Naive thymus-derived CD4-positive, alpha-beta T cell (primary cell): Measurements from ENCODE around the gene COQ4. TPM values are rescaled to one million over a fixed set of nuclear protein-coding genes. Genes with fewer than 3 reads are reported as not detected.

Source experiments
- ATAC-seq: fragments of 150-1000 bp; cut with Tn5 transposase; 2 replicates; pipeline ENCODE4 v1.10.0; 2021; ENCODE audit warnings: mild to moderate bottlenecking, moderate library complexity
- CTCF ChIA-PET: fragments of 350-600 bp; sonication (Branson Sonifier 250); formaldehyde crosslinking; loops from one replicate; lab custom pipeline; 2021; ENCODE audit warnings: antibody characterized with exemption; lab: Charles Lee
- POLR2A ChIA-PET: fragments of 350-600 bp; sonication (Branson Sonifier 250); formaldehyde crosslinking; loops from one replicate; lab custom pipeline; 2021; ENCODE audit warnings: antibody characterized with exemption, inconsistent platforms; lab: Charles Lee
- DNase-seq, 9 donors: peaks; one replicate each; pipeline versions ENCODE4 v3.0.0 to v3.0.0-alpha.2; 2020 to 2022; ENCODE audit warnings: mixed read lengths in 1 of 9
- H3K27ac ChIP-seq: one replicate; pipeline ENCODE4 v1.7.0; 2013; ENCODE audit warnings: mild to moderate bottlenecking, low read depth, low read length, moderate library complexity
- H3K27me3 ChIP-seq, 2 donors: one replicate each; pipeline ENCODE4 v1.7.0; 2013; ENCODE audit warnings: low read length in 2 of 2, mild to moderate bottlenecking in 2 of 2, moderate library complexity in 2 of 2; ENCODE audit not compliant: control insufficient read depth in 2 of 2, insufficient read depth in 2 of 2
- H3K36me3 ChIP-seq, 3 experiments: 1 replicate in 2 of 3; 2 replicates in 1 of 3; pipeline ENCODE4 v1.7.0; 2013; ENCODE audit warnings: low read length in 3 of 3, mild to moderate bottlenecking in 3 of 3, moderate library complexity in 1 of 3; ENCODE audit not compliant: insufficient read depth in 3 of 3, control insufficient read depth in 2 of 3
- H3K4me1 ChIP-seq, 2 donors: one replicate each; pipeline ENCODE4 v1.7.0; 2013; ENCODE audit warnings: low read length in 2 of 2, mild to moderate bottlenecking in 2 of 2, moderate library complexity in 1 of 2; ENCODE audit not compliant: control insufficient read depth in 2 of 2, insufficient read depth in 2 of 2
- H3K4me3 ChIP-seq: 2 replicates; pipeline ENCODE4 v1.7.0; 2013; ENCODE audit warnings: mild to moderate bottlenecking, low read length
- H3K9me3 ChIP-seq, 3 experiments: 1 replicate in 2 of 3; 2 replicates in 1 of 3; pipeline ENCODE4 v1.7.0; 2013; ENCODE audit warnings: low read length in 3 of 3; ENCODE audit not compliant: control insufficient read depth in 2 of 3
- H3K27ac Mint-ChIP-seq, 9 donors: one replicate each; pipeline ENCODE4 v1.8.0; 2020 to 2022; ENCODE audit warnings: mixed read lengths in 9 of 9, mild to moderate bottlenecking in 8 of 9, moderate library complexity in 5 of 9, inconsistent platforms in 2 of 9
- H3K27me3 Mint-ChIP-seq, 5 donors: one replicate each; pipeline ENCODE4 v1.8.0; 2021 to 2022; ENCODE audit warnings: mixed read lengths in 5 of 5, mild to moderate bottlenecking in 1 of 5
- H3K36me3 Mint-ChIP-seq, 5 donors: one replicate each; pipeline ENCODE4 v1.8.0; 2020 to 2022; ENCODE audit warnings: mixed read lengths in 5 of 5, mild to moderate bottlenecking in 3 of 5, inconsistent platforms in 1 of 5
- H3K4me1 Mint-ChIP-seq, 7 donors: one replicate each; pipeline ENCODE4 v1.8.0; 2020 to 2022; ENCODE audit warnings: mixed read lengths in 7 of 7, mild to moderate bottlenecking in 3 of 7, inconsistent platforms in 1 of 7
- H3K4me3 Mint-ChIP-seq, 10 donors: one replicate each; pipeline ENCODE4 v1.8.0; 2020 to 2022; ENCODE audit warnings: mild to moderate bottlenecking in 10 of 10, mixed read lengths in 10 of 10, moderate library complexity in 6 of 10, inconsistent platforms in 2 of 10
- H3K9me3 Mint-ChIP-seq, 11 donors: one replicate each; pipeline ENCODE4 v1.8.0; 2020 to 2022; ENCODE audit warnings: mixed read lengths in 11 of 11, mild to moderate bottlenecking in 4 of 11, inconsistent platforms in 1 of 11, moderate library complexity in 1 of 11
- intact Hi-C, 2 donors: fragments of 100-400 bp; cut with micrococcal nuclease; formaldehyde crosslinking; loops; one replicate each; pipeline ENCODE4 v1.15.1; 2023
- polyA plus RNA-seq, 2 donors: library from polyadenylated mRNA; unstranded; fragments of 300-500 nt; fragmentation: Illumina TruSeq; gene quantifications; one replicate each; pipeline ENCODE4 v1.2.3, GENCODE V29; 2021
- total RNA-seq, 6 experiments: library from RNA in 5 of 6; stranded (reverse) in 5 of 6; gene quantifications; 1 replicate in 5 of 6; 2 replicates in 1 of 6; pipeline ENCODE4 v1.2.3 and lab custom pipeline; 2021 to 2026

The COQ4 gene
- total and polyA plus RNA-seq, 7 experiments from 2014 or later: 29.6 to 47.2 (median 35.9) TPM

DNA sequence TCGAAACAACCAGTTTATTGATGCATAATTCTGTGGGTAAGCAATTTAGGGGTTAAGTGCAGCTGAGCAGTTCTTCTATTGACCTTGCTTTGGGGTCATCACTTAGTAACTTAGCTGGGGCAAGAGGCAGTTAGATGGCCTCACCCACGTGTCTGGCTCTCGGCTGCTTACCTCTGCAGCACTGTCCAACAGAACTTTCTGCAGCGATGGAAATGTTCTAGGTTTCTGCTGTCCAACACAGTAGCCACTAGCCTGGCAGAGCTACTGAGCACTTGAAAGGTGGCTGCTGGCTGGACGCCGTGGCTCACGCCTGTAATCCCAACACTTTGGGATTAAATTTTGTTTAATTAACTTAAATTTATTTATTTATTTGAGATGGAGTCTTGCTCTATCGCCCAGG is 35.5 kb downstream of the COQ4 start:
- ChIA-PET POLR2A (no interaction called here), CTCF (no interaction called here)
- DNase-seq: no peak
- Mint-ChIP-seq H3K4me1 (peaks cover 0 to 11% (median 6%) of the 10 kb centered on the region in 7 donors), H3K36me3 (peaks cover 0 to 7% (median 4%) of the 10 kb centered on the region in 5 donors), H3K4me3 (no peak overlapping the region), H3K27ac (no peak overlapping the region), H3K27me3 (no peaks in the 10 kb centered on the region), H3K9me3 (no peaks in the 10 kb centered on the region)
- Histone ChIP-seq H3K4me1 (peaks cover 4 to 5% of the 10 kb centered on the region in 2 donors), H3K36me3 (peaks cover 0 to 19% (median 0%) of the 10 kb centered on the region in 3 experiments), H3K9me3 (no peaks in the 10 kb centered on the region), H3K27me3 (no peaks in the 10 kb centered on the region), H3K27ac (no peak overlapping the region), H3K4me3 (no peak overlapping the region)
- intact Hi-C loops: no loop called here
- ATAC-seq: no peak

DNA sequence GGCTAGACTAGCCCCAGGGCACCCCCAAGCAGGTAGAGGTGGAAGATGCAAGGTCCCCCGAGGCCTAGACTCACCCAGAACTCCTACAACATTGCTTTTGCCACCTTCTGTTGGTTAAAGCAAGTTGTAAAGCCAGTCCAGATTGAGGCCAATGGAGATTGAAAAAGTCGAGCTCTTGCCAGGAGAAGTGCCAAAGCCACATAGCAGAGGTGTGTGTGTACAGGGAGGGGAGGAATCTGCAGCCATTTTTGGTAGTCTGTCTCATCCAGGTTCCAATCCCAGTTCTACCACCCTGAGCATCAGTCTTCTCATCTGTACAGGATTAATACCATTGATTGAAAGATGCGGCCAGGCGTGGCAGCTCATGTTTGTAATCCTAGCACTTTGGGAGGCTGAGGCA is 36.2 kb downstream of the COQ4 start:
- peak overlapping the region in 1 of 9 donors; percentile 84 for H3K27ac Mint-ChIP-seq
- no peaks in the 10 kb centered on the region for H3K9me3 Mint-ChIP-seq
- H3K4me1 Mint-ChIP-seq: peaks cover 0 to 11% (median 6%) of the 10 kb centered on the region in 7 donors
- ATAC-seq (no peak), DNase-seq (no peak)
- H3K4me1 ChIP-seq: peaks cover 4 to 5% of the 10 kb centered on the region in 2 donors
- ChIA-PET POLR2A (no interaction called here), CTCF (interaction anchor here (0.8 kb wide), 1 partner anchor 53 kb away, joined by 3 read pairs; no protein-coding TSS in a partner anchor)
- intact Hi-C loops: no loop called here
- no peaks in the 10 kb centered on the region for H3K27me3 ChIP-seq
- H3K9me3 ChIP-seq: no peaks in the 10 kb centered on the region
- H3K36me3 ChIP-seq: peaks cover 0 to 15% (median 0%) of the 10 kb centered on the region in 3 experiments
- H3K27me3 Mint-ChIP-seq: no peaks in the 10 kb centered on the region
- no peak overlapping the region for H3K4me3 ChIP-seq
- H3K27ac ChIP-seq: no peak overlapping the region
- H3K36me3 Mint-ChIP-seq: peaks cover 0 to 7% (median 4%) of the 10 kb centered on the region in 5 donors
- no peak overlapping the region for H3K4me3 Mint-ChIP-seq

GRCh38 chr9:128360826-128361225 is 38.2 kb downstream of the COQ4 start:
- Histone ChIP-seq H3K9me3 (no peaks in the 10 kb centered on the region), H3K27me3 (no peaks in the 10 kb centered on the region), H3K27ac (no peak overlapping the region), H3K4me1 (peaks cover 5 to 9% of the 10 kb centered on the region in 2 donors), H3K4me3 (no peak overlapping the region), H3K36me3 (peaks cover 0 to 5% (median 0%) of the 10 kb centered on the region in 3 experiments)
- POLR2A ChIA-PET: interaction anchor here (1.4 to 3.7 kb wide), 3 partner anchors 9 to 85 kb away, joined by 3 to 28 read pairs (median 5); partner anchors contain the start of genes GOLGA2, SWI5 and URM1
- intact Hi-C loops: loop anchor here in 1 of 2 donors (5.0 to 10.0 kb wide), 2 partner anchors 141 to 524 kb away; partner anchors contain the start of genes GLE1, KYAT1 and LRRC8A
- Mint-ChIP-seq H3K9me3 (no peaks in the 10 kb centered on the region), H3K4me3 (no peak overlapping the region), H3K36me3 (peaks cover 0 to 4% (median 3%) of the 10 kb centered on the region in 5 donors), H3K27me3 (no peaks in the 10 kb centered on the region), H3K4me1 (peaks cover 0 to 22% (median 6%) of the 10 kb centered on the region in 7 donors), H3K27ac (peak overlapping the region in 3 of 9 donors; percentile 39 to 79 (median 63))
- DNase-seq (no peak), ATAC-seq (no peak)
- CTCF ChIA-PET: interaction anchor here (1.0 to 4.0 kb wide), 4 partner anchors 28 to 66 kb away, joined by 3 to 23 read pairs (median 12); partner anchors contain the start of gene CERCAM

DNA sequence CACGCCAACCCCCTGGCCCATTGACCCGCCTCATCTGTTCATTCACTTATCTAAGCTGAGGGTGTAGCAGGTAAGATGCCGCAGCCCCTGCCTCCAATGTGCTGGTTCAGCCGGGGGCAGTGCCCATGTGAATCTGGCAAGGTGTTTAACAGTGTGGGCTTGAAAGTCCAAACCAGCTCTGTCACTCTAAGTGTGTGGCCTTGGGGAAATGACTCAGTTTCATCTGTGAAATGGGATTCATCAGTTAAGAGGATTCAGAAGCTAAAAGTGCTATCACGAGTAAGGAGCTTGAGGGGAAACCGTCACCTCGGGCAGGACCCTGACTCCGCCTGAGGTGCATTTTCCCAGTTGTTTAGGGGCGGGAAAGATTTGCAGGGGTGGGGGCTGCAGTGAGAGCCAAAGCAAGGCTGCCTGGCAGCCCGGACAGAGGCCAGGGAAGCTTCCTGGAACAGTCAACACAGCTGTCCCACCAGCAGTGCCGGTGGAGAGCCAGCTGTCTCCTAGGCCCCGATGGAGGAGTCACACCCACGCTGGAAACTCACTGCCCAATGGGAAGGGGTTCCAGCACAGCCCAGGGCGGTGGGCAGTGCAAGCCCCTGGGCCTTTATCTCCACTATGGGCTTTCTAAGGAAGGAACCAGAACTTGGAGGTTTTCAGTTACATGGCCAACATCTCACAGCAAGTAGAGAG is 38.8 kb downstream of the COQ4 start:
- H3K27me3 ChIP-seq: no peaks in the 10 kb centered on the region
- Mint-ChIP-seq H3K4me1 (peaks cover 0 to 22% (median 6%) of the 10 kb centered on the region in 7 donors), H3K36me3 (no peaks in the 10 kb centered on the region), H3K4me3 (peak overlapping the region; percentile 68 to 92 (median 87)), H3K9me3 (no peaks in the 10 kb centered on the region), H3K27ac (peak overlapping the region; percentile 57 to 89 (median 74)), H3K27me3 (no peaks in the 10 kb centered on the region)
- no peak for ATAC-seq
- peaks cover 5 to 9% of the 10 kb centered on the region in 2 donors for H3K4me1 ChIP-seq
- ChIA-PET CTCF (interaction anchor here (0.9 to 4.0 kb wide), 7 partner anchors 10 to 118 kb away, joined by 3 to 23 read pairs (median 5); partner anchors contain the start of genes CERCAM and URM1), POLR2A (interaction anchor here (1.4 to 3.7 kb wide), 3 partner anchors 8 to 85 kb away, joined by 3 to 28 read pairs (median 5); partner anchors contain the start of genes GOLGA2, SWI5 and URM1)
- intact Hi-C loops: loop anchor here in 1 of 2 donors (5.0 to 10.0 kb wide), 2 partner anchors 141 to 523 kb away; partner anchors contain the start of genes GLE1, KYAT1 and LRRC8A
- no peaks in the 10 kb centered on the region for H3K36me3 ChIP-seq
- H3K4me3 ChIP-seq: peak overlapping the region; percentile 61
- DNase-seq: no peak
- H3K9me3 ChIP-seq: no peaks in the 10 kb centered on the region
- peak overlapping the region; percentile 48 for H3K27ac ChIP-seq

- Histone ChIP-seq H3K27ac (peak overlapping the region; percentile 48), H3K9me3 (no peaks in the 10 kb centered on the region), H3K4me3 (peak overlapping the region; percentile 61), H3K36me3 (no peaks in the 10 kb centered on the region), H3K27me3 (no peaks in the 10 kb centered on the region), H3K4me1 (peaks cover 5 to 9% of the 10 kb centered on the region in 2 donors)
- CTCF ChIA-PET: interaction anchor here (0.5 to 4.0 kb wide), 9 partner anchors 9 to 143 kb away, joined by 3 to 23 read pairs (median 3); partner anchors contain the start of genes CERCAM and URM1
- peak overlapping the region in 6 of 9 donors; percentile 57 to 81 (median 74) for H3K27ac Mint-ChIP-seq
- DNase-seq: peak; percentile 48 to 69 (median 64)
- intact Hi-C loops: loop anchor here (1.0 to 10.0 kb wide), 10 partner anchors 9 to 523 kb away; partner anchors contain the start of genes URM1 (in 2 of the 2), CERCAM (in 1 of the 2), COQ4 (in 1 of the 2) and GLE1 (in 1 of the 2)
- H3K36me3 Mint-ChIP-seq: no peaks in the 10 kb centered on the region
- ATAC-seq: peak; percentile 94
- H3K9me3 Mint-ChIP-seq: no peaks in the 10 kb centered on the region
- peaks cover 0 to 22% (median 6%) of the 10 kb centered on the region in 7 donors for H3K4me1 Mint-ChIP-seq
- H3K4me3 Mint-ChIP-seq: peak overlapping the region; percentile 68 to 92 (median 87)
- POLR2A ChIA-PET: interaction anchor here (0.7 to 3.7 kb wide), 5 partner anchors 8 to 225 kb away, joined by 3 to 28 read pairs (median 3); partner anchors contain the start of genes GOLGA2, SWI5 and URM1
- no peaks in the 10 kb centered on the region for H3K27me3 Mint-ChIP-seq
These were observed 39.5 kb downstream of the COQ4 start for GRCh38 chr9:128361986-128362646.

DNA sequence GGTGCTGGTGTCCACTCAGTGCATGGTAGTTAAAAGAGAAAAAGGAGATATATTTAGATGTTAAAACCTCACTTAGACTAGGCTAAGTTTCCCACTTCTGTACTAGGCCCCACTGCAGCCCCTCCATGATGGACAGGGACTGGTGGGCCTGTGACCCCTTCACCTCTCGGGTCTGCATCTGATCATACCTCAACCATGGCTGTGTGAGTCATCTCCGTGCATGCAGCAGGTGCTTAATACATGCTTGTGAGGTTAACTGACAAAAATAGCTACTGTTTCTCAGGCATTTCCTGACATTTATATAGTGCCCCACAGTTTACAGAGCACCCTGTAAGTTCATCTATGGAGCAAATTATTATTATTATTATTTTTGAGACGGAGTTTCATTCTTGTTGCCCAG is 40.1 kb downstream of the COQ4 start:
- H3K27me3 Mint-ChIP-seq: no peaks in the 10 kb centered on the region
- Histone ChIP-seq H3K27me3 (no peaks in the 10 kb centered on the region), H3K36me3 (no peaks in the 10 kb centered on the region), H3K27ac (no peak overlapping the region), H3K4me3 (no peak overlapping the region), H3K9me3 (no peaks in the 10 kb centered on the region), H3K4me1 (peaks cover 5 to 9% of the 10 kb centered on the region in 2 donors)
- no peak for DNase-seq
- no peak for ATAC-seq
- peak overlapping the region in 5 of 9 donors; percentile 26 to 81 (median 59) for H3K27ac Mint-ChIP-seq
- H3K4me3 Mint-ChIP-seq: no peak overlapping the region
- peaks cover 0 to 22% (median 6%) of the 10 kb centered on the region in 7 donors for H3K4me1 Mint-ChIP-seq
- ChIA-PET CTCF (interaction anchor here (0.5 to 4.0 kb wide), 8 partner anchors 8 to 142 kb away, joined by 3 to 23 read pairs (median 4); partner anchors contain the start of genes CERCAM and URM1), POLR2A (interaction anchor here (0.7 to 3.7 kb wide), 3 partner anchors 9 to 224 kb away, joined by 3 to 28 read pairs (median 3); partner anchors contain the start of gene URM1)
- H3K9me3 Mint-ChIP-seq: no peaks in the 10 kb centered on the region
- no peaks in the 10 kb centered on the region for H3K36me3 Mint-ChIP-seq
- intact Hi-C loops: loop anchor here (1.0 to 10.0 kb wide), 10 partner anchors 9 to 522 kb away; partner anchors contain the start of genes URM1 (in 2 of the 2), CERCAM (in 1 of the 2), COQ4 (in 1 of the 2) and GLE1 (in 1 of the 2)
